NOMO-1 treated with dmso at 0.1 percent for 144 hours (cell line): ENCODE results near the gene XPO5.

Experiments used
- DNase-seq: peaks from one replicate; lab custom pipeline; 2025; ENCODE audit not compliant: unreplicated experiment; lab: John Stamatoyannopoulos, UW

Gene XPO5

GRCh38 chr6:43520097-43520496 is 55.7 kb downstream of the XPO5 start:
- no peak for DNase-seq

- no peak for DNase-seq
Measured at GRCh38 chr6:43517505-43518357, 58.1 kb downstream of the XPO5 start.

GRCh38 chr6:43516697-43517504 is 58.9 kb downstream of the XPO5 start, which contains the start of the genes POLR1C and YIPF3:
Gene POLR1C (plus strand): TSS chr6:43517089. CDS start chr6:43517110, 21 bp downstream.
Gene YIPF3 (minus strand): TSS chr6:43516926. CDS start chr6:43516807, 119 bp downstream.
- peak; percentile 98 for DNase-seq

- no peak for DNase-seq
Measured at GRCh38 chr6:43516367-43516696, 59.5 kb downstream of the XPO5 start.

- DNase-seq, result no peak
Measured at GRCh38 chr6:43515808-43516207, 60.0 kb downstream of the XPO5 start.

- DNase-seq, result no peak
Measured at GRCh38 chr6:43511824-43512415, 63.9 kb downstream of the XPO5 start.

GRCh38 chr6:43510827-43511163 is 65.0 kb downstream of the XPO5 start:
- no peak for DNase-seq

GRCh38 chr6:43509984-43510826 is 65.6 kb downstream of the XPO5 start, which contains the start of gene LRRC73:
Gene LRRC73 (minus strand): TSS chr6:43510346. CDS start chr6:43509785, 561 bp downstream.
- peak; percentile 10 for DNase-seq

GRCh38 chr6:43509142-43509983 is 66.5 kb downstream of the XPO5 start:
- no peak for DNase-seq

- DNase-seq, result no peak
Measured at GRCh38 chr6:43508481-43509141, 67.2 kb downstream of the XPO5 start.

GRCh38 chr6:43506667-43507471 is 69.0 kb downstream of the XPO5 start:
- DNase-seq, result peak; percentile 58

- no peak for DNase-seq
Measured at GRCh38 chr6:43506171-43506570, 69.7 kb downstream of the XPO5 start.

GRCh38 chr6:43505718-43506117 is 70.1 kb downstream of the XPO5 start:
- no peak for DNase-seq

- no peak for DNase-seq
Measured at GRCh38 chr6:43504756-43505593, 70.9 kb downstream of the XPO5 start.

GRCh38 chr6:43503443-43503842 is 72.4 kb downstream of the XPO5 start:
- DNase-seq, result no peak

- DNase-seq, result no peak
Measured at GRCh38 chr6:43502666-43503065, 73.2 kb downstream of the XPO5 start.

- DNase-seq, result no peak
Measured at GRCh38 chr6:43500921-43501320, 74.9 kb downstream of the XPO5 start.
